ENCODE data around the gene GXYLT1. TPM values are rescaled to one million over a fixed set of nuclear protein-coding genes. Genes with fewer than 3 reads are reported as not detected.
A peak's percentile ranks its signal among the peaks of the same experiment; 100 is the strongest.

Gene GXYLT1
- total and polyA plus RNA-seq, 2 of the 13 experiments (the other 11 are each of a cell fraction or from before 2014, with no cell fraction given): 7.8 to 17.0 TPM

- TF ChIP-seq NCOA2 (CRISPR knock-in tag; IDR thresholded peaks at IDR 0.05): peak; percentile 20; the same call in 1 of the 2 replicates
- TF ChIP-seq KAT8 (CRISPR knock-in tag; IDR thresholded peaks at IDR 0.05): peak; percentile 82
- peak; percentile 69; the same call in 1 of the 2 replicates for TF ChIP-seq DR1 (CRISPR knock-in tag; IDR thresholded peaks at IDR 0.05)
- TF ChIP-seq, protein P1, sequence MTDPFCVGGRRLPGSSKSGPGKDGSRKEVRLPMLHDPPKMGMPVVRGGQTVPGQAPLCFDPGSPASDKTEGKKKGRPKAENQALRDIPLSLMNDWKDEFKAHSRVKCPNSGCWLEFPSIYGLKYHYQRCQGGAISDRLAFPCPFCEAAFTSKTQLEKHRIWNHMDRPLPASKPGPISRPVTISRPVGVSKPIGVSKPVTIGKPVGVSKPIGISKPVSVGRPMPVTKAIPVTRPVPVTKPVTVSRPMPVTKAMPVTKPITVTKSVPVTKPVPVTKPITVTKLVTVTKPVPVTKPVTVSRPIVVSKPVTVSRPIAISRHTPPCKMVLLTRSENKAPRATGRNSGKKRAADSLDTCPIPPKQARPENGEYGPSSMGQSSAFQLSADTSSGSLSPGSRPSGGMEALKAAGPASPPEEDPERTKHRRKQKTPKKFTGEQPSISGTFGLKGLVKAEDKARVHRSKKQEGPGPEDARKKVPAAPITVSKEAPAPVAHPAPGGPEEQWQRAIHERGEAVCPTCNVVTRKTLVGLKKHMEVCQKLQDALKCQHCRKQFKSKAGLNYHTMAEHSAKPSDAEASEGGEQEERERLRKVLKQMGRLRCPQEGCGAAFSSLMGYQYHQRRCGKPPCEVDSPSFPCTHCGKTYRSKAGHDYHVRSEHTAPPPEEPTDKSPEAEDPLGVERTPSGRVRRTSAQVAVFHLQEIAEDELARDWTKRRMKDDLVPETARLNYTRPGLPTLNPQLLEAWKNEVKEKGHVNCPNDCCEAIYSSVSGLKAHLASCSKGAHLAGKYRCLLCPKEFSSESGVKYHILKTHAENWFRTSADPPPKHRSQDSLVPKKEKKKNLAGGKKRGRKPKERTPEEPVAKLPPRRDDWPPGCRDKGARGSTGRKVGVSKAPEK (CRISPR knock-in tag; IDR thresholded peaks at IDR 0.05; ENCODE audit: borderline replicate concordance): no peak
- peak; percentile 19; the same call in 1 of the 2 replicates for TF ChIP-seq CBX5 (CRISPR knock-in tag; IDR thresholded peaks at IDR 0.05; ENCODE audit: borderline replicate concordance)
- TF ChIP-seq HOXA3 (CRISPR knock-in tag; IDR thresholded peaks at IDR 0.05): peak; percentile 85
- TF ChIP-seq, protein P2, sequence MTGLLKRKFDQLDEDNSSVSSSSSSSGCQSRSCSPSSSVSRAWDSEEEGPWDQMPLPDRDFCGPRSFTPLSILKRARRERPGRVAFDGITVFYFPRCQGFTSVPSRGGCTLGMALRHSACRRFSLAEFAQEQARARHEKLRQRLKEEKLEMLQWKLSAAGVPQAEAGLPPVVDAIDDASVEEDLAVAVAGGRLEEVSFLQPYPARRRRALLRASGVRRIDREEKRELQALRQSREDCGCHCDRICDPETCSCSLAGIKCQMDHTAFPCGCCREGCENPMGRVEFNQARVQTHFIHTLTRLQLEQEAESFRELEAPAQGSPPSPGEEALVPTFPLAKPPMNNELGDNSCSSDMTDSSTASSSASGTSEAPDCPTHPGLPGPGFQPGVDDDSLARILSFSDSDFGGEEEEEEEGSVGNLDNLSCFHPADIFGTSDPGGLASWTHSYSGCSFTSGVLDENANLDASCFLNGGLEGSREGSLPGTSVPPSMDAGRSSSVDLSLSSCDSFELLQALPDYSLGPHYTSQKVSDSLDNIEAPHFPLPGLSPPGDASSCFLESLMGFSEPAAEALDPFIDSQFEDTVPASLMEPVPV (CRISPR knock-in tag; IDR thresholded peaks at IDR 0.05): no peak; the same call in none of the 2 replicates
- TF ChIP-seq, protein P3, sequence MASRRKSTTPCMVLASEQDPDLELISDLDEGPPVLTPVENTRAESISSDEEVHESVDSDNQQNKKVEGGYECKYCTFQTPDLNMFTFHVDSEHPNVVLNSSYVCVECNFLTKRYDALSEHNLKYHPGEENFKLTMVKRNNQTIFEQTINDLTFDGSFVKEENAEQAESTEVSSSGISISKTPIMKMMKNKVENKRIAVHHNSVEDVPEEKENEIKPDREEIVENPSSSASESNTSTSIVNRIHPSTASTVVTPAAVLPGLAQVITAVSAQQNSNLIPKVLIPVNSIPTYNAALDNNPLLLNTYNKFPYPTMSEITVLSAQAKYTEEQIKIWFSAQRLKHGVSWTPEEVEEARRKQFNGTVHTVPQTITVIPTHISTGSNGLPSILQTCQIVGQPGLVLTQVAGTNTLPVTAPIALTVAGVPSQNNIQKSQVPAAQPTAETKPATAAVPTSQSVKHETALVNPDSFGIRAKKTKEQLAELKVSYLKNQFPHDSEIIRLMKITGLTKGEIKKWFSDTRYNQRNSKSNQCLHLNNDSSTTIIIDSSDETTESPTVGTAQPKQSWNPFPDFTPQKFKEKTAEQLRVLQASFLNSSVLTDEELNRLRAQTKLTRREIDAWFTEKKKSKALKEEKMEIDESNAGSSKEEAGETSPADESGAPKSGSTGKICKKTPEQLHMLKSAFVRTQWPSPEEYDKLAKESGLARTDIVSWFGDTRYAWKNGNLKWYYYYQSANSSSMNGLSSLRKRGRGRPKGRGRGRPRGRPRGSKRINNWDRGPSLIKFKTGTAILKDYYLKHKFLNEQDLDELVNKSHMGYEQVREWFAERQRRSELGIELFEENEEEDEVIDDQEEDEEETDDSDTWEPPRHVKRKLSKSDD (CRISPR knock-in tag; IDR thresholded peaks at IDR 0.05; ENCODE audit: low read depth): peak; percentile 64; the same call in 1 of the 2 replicates
- no peak for TF ChIP-seq RFX3 (CRISPR knock-in tag; IDR thresholded peaks at IDR 0.05)
- TF ChIP-seq SPEN (CRISPR knock-in tag; IDR thresholded peaks at IDR 0.05; ENCODE audit: low read depth): peak; percentile 80
- TF ChIP-seq CREB3 (CRISPR knock-in tag; IDR thresholded peaks at IDR 0.05): peak; percentile 87
- peak; percentile 87 for TF ChIP-seq PHF5A (CRISPR knock-in tag; IDR thresholded peaks at IDR 0.05; ENCODE audit: low read depth, unreplicated experiment)
- no peak for TF ChIP-seq KDM4B (CRISPR knock-in tag; IDR thresholded peaks at IDR 0.05)
- no peak for TF ChIP-seq MAFF (IDR thresholded peaks at IDR 0.05; ENCODE audit: low read depth, low read length)
- peak; percentile 66; the same call in 1 of the 2 replicates for TF ChIP-seq ZNF841 (CRISPR knock-in tag; IDR thresholded peaks at IDR 0.05; ENCODE audit: borderline replicate concordance)
- no peak for TF ChIP-seq ZNF17 (CRISPR knock-in tag; IDR thresholded peaks at IDR 0.05)
- TF ChIP-seq SYNCRIP (IDR thresholded peaks at IDR 0.05; ENCODE audit: insufficient read depth, low read depth, low read length): no peak
- peak; percentile 51; the same call in 1 of the 2 replicates for TF ChIP-seq ZNF230 (CRISPR knock-in tag; IDR thresholded peaks at IDR 0.05)
- TF ChIP-seq, protein P4, sequence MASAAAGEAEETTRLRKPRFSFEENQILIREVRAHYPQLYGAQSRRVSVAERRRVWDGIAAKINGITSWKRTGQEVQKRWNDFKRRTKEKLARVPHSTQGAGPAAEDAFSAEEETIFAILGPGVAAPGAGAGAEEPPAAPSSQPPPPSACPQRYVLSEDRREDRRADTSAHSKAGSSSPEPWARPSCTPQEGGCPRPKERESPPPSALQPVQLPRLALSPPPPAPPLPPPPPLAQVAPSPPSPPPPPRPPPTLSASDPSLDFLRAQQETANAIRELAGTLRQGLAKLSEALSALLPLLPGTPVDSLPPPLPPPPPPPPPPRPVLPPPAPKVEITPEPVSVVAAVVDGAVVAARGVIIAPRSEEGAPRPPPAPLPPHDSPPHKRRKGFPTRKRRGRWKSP (CRISPR knock-in tag; IDR thresholded peaks at IDR 0.05): peak; percentile 100
- no peak for TF ChIP-seq ZNF562 (CRISPR knock-in tag; IDR thresholded peaks at IDR 0.05; ENCODE audit: borderline replicate concordance)
Observed at GRCh38 chr12:42144408-42145196, at the start of gene GXYLT1 (continued).

Data from HepG2 (cell line).